Measurements from ENCODE around the gene HDLBP. TPM values are rescaled to one million over a fixed set of nuclear protein-coding genes. Genes with fewer than 3 reads are reported as not detected.

HDLBP gene
- total RNA-seq, 1 experiment from 2014 or later, result 510 TPM

GRCh38 chr2:241199897-241200821 is 115.3 kb downstream of the HDLBP start:
- H3K36me3 ChIP-seq (ENCODE audit: insufficient read depth, low read length, poor library complexity, severe bottlenecking), result no peaks in the 10 kb centered on the region
- TF ChIP-seq EZH2 (IDR thresholded peaks at IDR 0.05; ENCODE audit: borderline replicate concordance, low read depth, low read length, poor library complexity, severe bottlenecking) (no peak), CTCF (conservative IDR thresholded peaks at IDR 0.05; ENCODE audit: low read depth, low read length) (no peak)
- no peaks in the 10 kb centered on the region for H3K4me1 ChIP-seq (ENCODE audit: insufficient read depth, low read length, poor library complexity, severe bottlenecking)
- no peaks in the 10 kb centered on the region for H3K9me3 ChIP-seq (ENCODE audit: low read depth, low read length, poor library complexity, severe bottlenecking)
- H3K27ac ChIP-seq (ENCODE audit: low read depth, low read length, poor library complexity, severe bottlenecking), result no peak overlapping the region
- no peaks in the 10 kb centered on the region for H3K27me3 ChIP-seq (replicated peaks; ENCODE audit: insufficient read depth, low read depth, low read length, poor library complexity)
- intact Hi-C loops (cut with micrococcal nuclease; ENCODE audit: unreplicated experiment), result no loop called here
- no peak for DNase-seq (ENCODE audit: low spot score)
- ChIA-PET POLR2A (ENCODE audit: low non-redundant PET) (no interaction called here), CTCF (no interaction called here)
- no peak overlapping the region for H3K4me3 ChIP-seq (ENCODE audit: low read depth, low read length, poor library complexity, severe bottlenecking)
- no TSS peak for BruUV-seq (replicated peaks)

GRCh38 chr2:241199286-241199685 is 116.2 kb downstream of the HDLBP start:
- H3K27me3 ChIP-seq (replicated peaks; ENCODE audit: insufficient read depth, low read depth, low read length, poor library complexity), result no peaks in the 10 kb centered on the region
- H3K36me3 ChIP-seq (ENCODE audit: insufficient read depth, low read length, poor library complexity, severe bottlenecking), result no peaks in the 10 kb centered on the region
- intact Hi-C loops (cut with micrococcal nuclease; ENCODE audit: unreplicated experiment), result no loop called here
- no peaks in the 10 kb centered on the region for H3K9me3 ChIP-seq (ENCODE audit: low read depth, low read length, poor library complexity, severe bottlenecking)
- BruUV-seq (replicated peaks), result no TSS peak
- ChIA-PET CTCF (no interaction called here), POLR2A (ENCODE audit: low non-redundant PET) (no interaction called here)
- H3K4me3 ChIP-seq (ENCODE audit: low read depth, low read length, poor library complexity, severe bottlenecking), result no peak overlapping the region
- no peak for TF ChIP-seq EZH2 (IDR thresholded peaks at IDR 0.05; ENCODE audit: borderline replicate concordance, low read depth, low read length, poor library complexity, severe bottlenecking)
- no peak for TF ChIP-seq CTCF (conservative IDR thresholded peaks at IDR 0.05; ENCODE audit: low read depth, low read length)
- H3K4me1 ChIP-seq (ENCODE audit: insufficient read depth, low read length, poor library complexity, severe bottlenecking), result no peaks in the 10 kb centered on the region
- no peak overlapping the region for H3K27ac ChIP-seq (ENCODE audit: low read depth, low read length, poor library complexity, severe bottlenecking)
- no peak for DNase-seq (ENCODE audit: low spot score)

GRCh38 chr2:241198381-241199279 is 116.8 kb downstream of the HDLBP start:
- Histone ChIP-seq H3K4me1 (ENCODE audit: insufficient read depth, low read length, poor library complexity, severe bottlenecking) (no peaks in the 10 kb centered on the region), H3K9me3 (ENCODE audit: low read depth, low read length, poor library complexity, severe bottlenecking) (no peaks in the 10 kb centered on the region), H3K36me3 (ENCODE audit: insufficient read depth, low read length, poor library complexity, severe bottlenecking) (no peaks in the 10 kb centered on the region), H3K27me3 (replicated peaks; ENCODE audit: insufficient read depth, low read depth, low read length, poor library complexity) (no peaks in the 10 kb centered on the region), H3K27ac (ENCODE audit: low read depth, low read length, poor library complexity, severe bottlenecking) (no peak overlapping the region), H3K4me3 (ENCODE audit: low read depth, low read length, poor library complexity, severe bottlenecking) (no peak overlapping the region)
- intact Hi-C loops (cut with micrococcal nuclease; ENCODE audit: unreplicated experiment), result no loop called here
- CTCF ChIA-PET, result no interaction called here
- POLR2A ChIA-PET (ENCODE audit: low non-redundant PET), result no interaction called here
- no peak for TF ChIP-seq EZH2 (IDR thresholded peaks at IDR 0.05; ENCODE audit: borderline replicate concordance, low read depth, low read length, poor library complexity, severe bottlenecking)
- no peak for TF ChIP-seq CTCF (conservative IDR thresholded peaks at IDR 0.05; ENCODE audit: low read depth, low read length)
- BruUV-seq (replicated peaks), result no TSS peak
- DNase-seq (ENCODE audit: low spot score), result no peak
